KOPT-K1 (cell line): ENCODE data around the gene SKAP1.
"Not testable (repeated sequence)": the region's sequence is repeated elsewhere in the genome, so short reads cannot be mapped to it uniquely, and the experiment has no call there.

Experiments used
- H3K27ac ChIP-seq: fragments of 200-600 bp; sonication (generic); 2 replicates; pipeline ENCODE4 v1.5.1; 2016; ENCODE audit warnings: antibody characterized with exemption, mild to moderate bottlenecking, low read depth, low read length; ENCODE audit not compliant: poor library complexity, severe bottlenecking
- H3K36me3 ChIP-seq: fragments of 200-600 bp; sonication (generic); 2 replicates; pipeline ENCODE4 v1.5.1; 2017; ENCODE audit warnings: antibody characterized with exemption, mild to moderate bottlenecking, low read length, moderate library complexity; ENCODE audit not compliant: insufficient read depth
- H3K9me3 ChIP-seq: fragments of 200-600 bp; sonication (generic); 2 replicates; pipeline ENCODE4 v1.5.1; 2017; ENCODE audit warnings: antibody characterized with exemption, low read length, mild to moderate bottlenecking; ENCODE audit not compliant: insufficient read depth, poor library complexity, severe bottlenecking

SKAP1 gene

DNA sequence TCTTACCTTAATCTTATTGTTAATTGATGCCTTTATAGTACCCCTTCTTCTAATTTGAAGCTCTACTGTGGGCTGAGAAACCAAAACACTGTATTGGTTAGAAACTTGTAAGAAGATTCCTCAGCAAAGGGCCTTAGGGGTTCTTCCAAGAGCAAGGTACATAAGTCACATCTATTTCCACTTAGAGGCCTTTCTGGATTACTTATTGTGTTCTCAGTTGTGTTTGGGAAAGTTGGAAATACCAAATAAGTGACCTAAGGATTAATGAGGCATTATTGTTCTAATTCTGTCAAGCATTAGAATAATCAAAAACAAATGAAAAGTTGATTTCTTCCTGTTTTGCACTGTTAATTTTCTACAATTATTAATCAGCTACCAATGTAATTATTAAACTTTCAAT is 85.8 kb downstream of the SKAP1 start:
- H3K36me3 ChIP-seq = peaks cover 44% of the 10 kb centered on the region
- H3K9me3 ChIP-seq = no peaks in the 10 kb centered on the region
- H3K27ac ChIP-seq = no peak overlapping the region

DNA sequence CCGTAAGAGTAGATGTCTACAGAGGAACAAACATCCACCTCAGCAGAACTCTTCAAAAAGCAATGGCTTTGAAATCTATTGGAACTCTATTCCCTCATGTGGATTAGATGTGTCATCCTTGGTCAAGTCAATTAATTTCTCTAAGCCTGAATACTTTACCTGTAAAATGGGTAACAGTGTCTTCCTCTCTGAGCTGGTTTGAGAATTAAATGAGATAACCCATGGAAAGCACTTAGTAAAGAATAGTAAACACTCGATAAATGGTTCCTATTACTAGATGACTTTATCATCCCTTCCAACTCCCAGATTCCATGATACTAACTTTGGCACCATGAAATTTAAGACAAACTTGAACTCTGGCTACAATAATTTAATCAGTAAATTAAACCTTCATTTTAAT is 89.1 kb downstream of the SKAP1 start:
- no peaks in the 10 kb centered on the region for H3K9me3 ChIP-seq
- peaks cover 52% of the 10 kb centered on the region for H3K36me3 ChIP-seq
- no peak overlapping the region for H3K27ac ChIP-seq

DNA sequence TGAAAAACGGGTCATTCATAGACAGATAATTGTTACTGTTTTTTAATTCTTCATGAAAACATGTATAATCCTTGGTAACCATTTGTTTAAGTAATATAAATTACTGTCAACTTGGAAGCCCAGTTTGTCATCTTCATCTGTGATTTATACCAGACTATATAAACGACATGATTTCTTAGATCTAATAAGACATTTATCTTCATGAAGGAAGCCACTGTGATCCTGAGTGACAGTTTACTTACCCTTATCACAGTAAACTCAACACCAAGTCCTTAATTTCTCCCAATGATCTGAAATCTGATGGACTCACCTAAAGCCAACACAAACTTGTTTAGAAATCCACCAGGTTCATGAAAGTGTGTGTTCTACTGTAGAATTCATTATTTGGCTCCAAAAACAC is 91.3 kb downstream of the SKAP1 start:
- H3K36me3 ChIP-seq = peaks cover 30% of the 10 kb centered on the region
- no peak overlapping the region for H3K27ac ChIP-seq
- no peaks in the 10 kb centered on the region for H3K9me3 ChIP-seq

DNA sequence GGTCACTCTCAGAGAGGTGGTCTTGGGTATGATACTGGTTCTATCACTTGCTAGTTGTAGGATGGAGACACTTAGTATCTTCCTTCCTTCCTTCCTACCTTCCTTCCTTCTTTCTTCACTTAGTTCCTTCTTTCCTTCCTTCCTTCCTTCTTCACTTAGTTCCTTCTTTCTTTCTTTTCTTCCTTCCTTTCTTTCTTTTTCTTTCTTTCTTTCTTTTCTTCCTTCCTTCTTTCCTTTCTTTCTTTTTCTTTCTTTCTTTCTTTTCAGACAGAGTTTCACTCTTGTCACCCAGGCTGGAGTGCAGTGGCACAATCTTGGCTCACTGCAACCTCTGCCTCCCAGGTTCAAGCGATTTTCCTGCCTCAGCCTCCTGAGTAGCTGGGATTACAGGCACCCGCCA is 92.1 kb downstream of the SKAP1 start:
- H3K36me3 ChIP-seq = peaks cover 27% of the 10 kb centered on the region
- not testable (repeated sequence) for H3K9me3 ChIP-seq, H3K27ac ChIP-seq

- Histone ChIP-seq H3K27ac (no peak overlapping the region), H3K9me3 (no peaks in the 10 kb centered on the region), H3K36me3 (peaks cover 22% of the 10 kb centered on the region)
Measured at GRCh38 chr17:48336986-48337385, 93.0 kb downstream of the SKAP1 start.

GRCh38 chr17:48335858-48336500 is 94.0 kb downstream of the SKAP1 start:
- Histone ChIP-seq H3K27ac (no peak overlapping the region), H3K9me3 (no peaks in the 10 kb centered on the region), H3K36me3 (peaks cover 27% of the 10 kb centered on the region)

GRCh38 chr17:48335146-48335784 is 94.7 kb downstream of the SKAP1 start:
- Histone ChIP-seq H3K36me3 (peaks cover 34% of the 10 kb centered on the region), H3K27ac (no peak overlapping the region), H3K9me3 (no peaks in the 10 kb centered on the region)

DNA sequence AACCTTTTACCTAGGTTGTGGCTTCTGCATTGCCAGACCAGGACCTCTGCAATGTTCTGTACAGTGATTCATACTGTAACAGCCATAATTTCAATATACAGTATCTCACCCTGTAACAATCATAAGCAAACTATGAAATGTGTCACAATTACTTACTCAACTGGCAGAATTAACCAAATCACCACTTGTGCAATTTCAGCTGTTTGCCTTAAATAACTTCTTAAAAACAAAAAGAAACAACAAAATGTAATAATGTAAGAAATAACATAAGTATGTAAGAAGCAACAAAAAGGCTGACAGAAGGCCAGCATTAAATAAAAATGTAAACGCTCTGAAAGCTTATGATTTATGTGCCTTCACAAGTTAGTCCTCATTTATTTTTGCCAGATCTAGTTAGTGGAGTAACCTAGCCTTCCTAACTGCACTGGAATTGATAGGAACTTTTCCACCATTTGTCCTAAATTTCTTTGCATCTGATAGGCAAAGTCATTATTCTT is 96.9 kb downstream of the SKAP1 start:
- H3K9me3 ChIP-seq = no peaks in the 10 kb centered on the region
- no peak overlapping the region for H3K27ac ChIP-seq
- peaks cover 26% of the 10 kb centered on the region; the same call in 1 of the 2 replicates for H3K36me3 ChIP-seq

DNA sequence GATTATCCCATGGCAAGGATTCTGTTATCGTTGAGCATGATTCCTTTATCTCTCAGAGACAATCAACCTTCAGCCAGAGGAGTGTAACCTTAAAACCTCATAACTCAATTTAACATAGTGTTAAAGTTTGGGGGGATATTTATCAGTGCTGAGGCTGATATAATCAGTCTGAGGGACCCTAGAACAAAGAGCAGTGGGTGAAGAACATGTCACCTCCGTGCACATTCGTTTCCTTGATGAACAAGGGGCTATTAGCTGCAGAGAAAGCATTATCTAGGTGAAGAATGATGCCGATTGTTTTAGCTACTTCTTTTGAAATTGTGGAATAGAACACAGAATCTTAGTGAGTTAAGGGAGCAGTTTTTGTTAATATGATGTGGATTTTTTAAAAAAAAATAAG is 99.1 kb downstream of the SKAP1 start:
- Histone ChIP-seq H3K9me3 (no peaks in the 10 kb centered on the region), H3K27ac (no peak overlapping the region), H3K36me3 (peaks cover 24% of the 10 kb centered on the region; the same call in 1 of the 2 replicates)

- Histone ChIP-seq H3K36me3 (peaks cover 24% of the 10 kb centered on the region; the same call in 1 of the 2 replicates), H3K9me3 (no peaks in the 10 kb centered on the region), H3K27ac (no peak overlapping the region)
Measured at GRCh38 chr17:48330421-48330820, 99.6 kb downstream of the SKAP1 start.

- no peaks in the 10 kb centered on the region for H3K9me3 ChIP-seq
- no peak overlapping the region for H3K27ac ChIP-seq
- H3K36me3 ChIP-seq = peaks cover 24% of the 10 kb centered on the region; the same call in 1 of the 2 replicates
Measured at GRCh38 chr17:48328457-48328856, 101.6 kb downstream of the SKAP1 start.

GRCh38 chr17:48326310-48326709 is 103.7 kb downstream of the SKAP1 start:
- no peak overlapping the region for H3K27ac ChIP-seq
- H3K9me3 ChIP-seq = no peaks in the 10 kb centered on the region
- H3K36me3 ChIP-seq = peaks cover 22% of the 10 kb centered on the region; the same call in 1 of the 2 replicates

DNA sequence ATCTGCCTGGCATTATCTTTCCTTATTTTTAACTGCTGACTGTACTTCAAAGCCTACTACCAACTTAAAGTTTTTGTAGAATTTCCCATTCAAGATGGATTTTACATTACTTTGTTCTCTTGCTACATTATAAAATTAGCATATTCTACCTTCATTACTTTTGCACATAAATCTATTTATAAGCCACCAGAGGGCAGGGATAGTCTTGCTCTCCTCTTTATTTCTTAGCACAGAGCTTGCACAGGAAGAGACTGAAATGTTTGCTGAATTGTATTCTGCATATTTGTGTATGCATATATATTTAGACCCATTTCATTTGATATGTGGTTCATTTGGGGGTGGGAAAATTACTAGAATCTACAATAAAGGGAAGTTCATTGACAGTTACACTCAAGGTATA is 108.0 kb downstream of the SKAP1 start:
- H3K36me3 ChIP-seq = no peaks in the 10 kb centered on the region
- H3K27ac ChIP-seq = no peak overlapping the region
- no peaks in the 10 kb centered on the region for H3K9me3 ChIP-seq

- no peaks in the 10 kb centered on the region for H3K9me3 ChIP-seq
- no peak overlapping the region for H3K27ac ChIP-seq
- H3K36me3 ChIP-seq = peaks cover 7% of the 10 kb centered on the region; the same call in 1 of the 2 replicates
Measured at GRCh38 chr17:48317732-48318131, 112.3 kb downstream of the SKAP1 start.

DNA sequence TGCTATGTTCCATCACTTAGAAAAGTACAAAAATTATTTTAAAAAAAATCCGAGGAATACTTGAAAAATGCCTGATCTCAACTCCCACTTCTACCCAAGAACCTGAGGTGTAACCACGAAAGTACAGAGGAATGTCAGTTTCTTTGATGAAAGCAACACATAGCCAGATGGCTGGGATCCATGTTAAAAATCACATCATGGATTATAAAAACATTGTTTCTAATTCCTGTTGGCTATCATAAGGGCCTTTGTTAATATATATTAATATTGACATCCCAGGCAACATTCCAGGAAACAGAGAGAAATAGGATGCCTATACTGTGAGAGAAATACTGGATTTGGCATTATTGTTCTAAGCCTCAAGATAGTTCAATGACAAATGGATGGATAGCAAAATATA is 115.3 kb downstream of the SKAP1 start:
- H3K9me3 ChIP-seq = no peaks in the 10 kb centered on the region
- H3K36me3 ChIP-seq = peaks cover 7% of the 10 kb centered on the region; the same call in 1 of the 2 replicates
- H3K27ac ChIP-seq = no peak overlapping the region
